ENCODE results near the gene LRMDA.

LRMDA gene

GRCh38 chr10:76547352-76547972 is 1116.0 kb downstream of the LRMDA start:
- no peak for TF ChIP-seq ZNF274 (IDR thresholded peaks at IDR 0.05; ENCODE audit: low read depth, low read length)
- H3K4me3 ChIP-seq (ENCODE audit: low read length), result no peak overlapping the region

GRCh38 chr10:76548716-76549115 is 1117.3 kb downstream of the LRMDA start:
- no peak overlapping the region for H3K4me3 ChIP-seq (ENCODE audit: low read length)
- no peak for TF ChIP-seq ZNF274 (IDR thresholded peaks at IDR 0.05; ENCODE audit: low read depth, low read length)

GRCh38 chr10:76549171-76549570 is 1117.7 kb downstream of the LRMDA start:
- TF ChIP-seq ZNF274 (IDR thresholded peaks at IDR 0.05; ENCODE audit: low read depth, low read length), result no peak
- no peak overlapping the region for H3K4me3 ChIP-seq (ENCODE audit: low read length)

- TF ChIP-seq ZNF274 (IDR thresholded peaks at IDR 0.05; ENCODE audit: low read depth, low read length), result no peak
- no peak overlapping the region for H3K4me3 ChIP-seq (ENCODE audit: low read length)
Measured at GRCh38 chr10:76550806-76551205, 1119.4 kb downstream of the LRMDA start.

GRCh38 chr10:76552091-76552873 is 1120.9 kb downstream of the LRMDA start:
- no peak overlapping the region for H3K4me3 ChIP-seq (ENCODE audit: low read length)
- TF ChIP-seq ZNF274 (IDR thresholded peaks at IDR 0.05; ENCODE audit: low read depth, low read length), result no peak

GRCh38 chr10:76553263-76554032 is 1122.0 kb downstream of the LRMDA start:
- TF ChIP-seq ZNF274 (IDR thresholded peaks at IDR 0.05; ENCODE audit: low read depth, low read length), result no peak
- H3K4me3 ChIP-seq (ENCODE audit: low read length), result no peak overlapping the region

- no peak overlapping the region for H3K4me3 ChIP-seq (ENCODE audit: low read length)
- TF ChIP-seq ZNF274 (IDR thresholded peaks at IDR 0.05; ENCODE audit: low read depth, low read length), result no peak
Measured at GRCh38 chr10:76554033-76554408, 1122.6 kb downstream of the LRMDA start.

- no peak overlapping the region for H3K4me3 ChIP-seq (ENCODE audit: low read length)
- TF ChIP-seq ZNF274 (IDR thresholded peaks at IDR 0.05; ENCODE audit: low read depth, low read length), result no peak
Measured at GRCh38 chr10:76554478-76554877, 1123.1 kb downstream of the LRMDA start.

GRCh38 chr10:76555067-76555670 is 1123.7 kb downstream of the LRMDA start:
- no peak overlapping the region for H3K4me3 ChIP-seq (ENCODE audit: low read length)
- no peak for TF ChIP-seq ZNF274 (IDR thresholded peaks at IDR 0.05; ENCODE audit: low read depth, low read length)

- no peak for TF ChIP-seq ZNF274 (IDR thresholded peaks at IDR 0.05; ENCODE audit: low read depth, low read length)
- H3K4me3 ChIP-seq (ENCODE audit: low read length), result no peak overlapping the region
Measured at GRCh38 chr10:76557366-76557765, 1125.9 kb downstream of the LRMDA start.

- TF ChIP-seq ZNF274 (IDR thresholded peaks at IDR 0.05; ENCODE audit: low read depth, low read length), result no peak
- no peak overlapping the region for H3K4me3 ChIP-seq (ENCODE audit: low read length)
Measured at GRCh38 chr10:76558586-76558985, 1127.2 kb downstream of the LRMDA start.

- no peak overlapping the region for H3K4me3 ChIP-seq (ENCODE audit: low read length)
- no peak for TF ChIP-seq ZNF274 (IDR thresholded peaks at IDR 0.05; ENCODE audit: low read depth, low read length)
Measured at GRCh38 chr10:76558996-76559891, 1127.8 kb downstream of the LRMDA start.

- no peak overlapping the region for H3K4me3 ChIP-seq (ENCODE audit: low read length)
- no peak for TF ChIP-seq ZNF274 (IDR thresholded peaks at IDR 0.05; ENCODE audit: low read depth, low read length)
Measured at GRCh38 chr10:76559892-76560220, 1128.4 kb downstream of the LRMDA start.

GRCh38 chr10:76560338-76560737 is 1128.9 kb downstream of the LRMDA start:
- no peak for TF ChIP-seq ZNF274 (IDR thresholded peaks at IDR 0.05; ENCODE audit: low read depth, low read length)

More at GRCh38 chr10:76560338-76560737, 1128.9 kb downstream of the LRMDA start:
- H3K4me3 ChIP-seq (ENCODE audit: low read length), result no peak overlapping the region

Data from GM08714 (cell line).